MCF 10A (cell line): Measurements from ENCODE around the gene GPSM1. TPM values are rescaled to one million over a fixed set of nuclear protein-coding genes. Genes with fewer than 3 reads are reported as not detected.

Experiments
- BruUV-seq: library from RNA; stranded (reverse); fragments of 400-500 nt; replicated peaks from 2 replicates; lab custom pipeline; 2021; lab: Mats Ljungman, UMichigan
- CTCF ChIA-PET: fragments of 300-600 bp; sonication (Branson Sonifier 250); formaldehyde crosslinking; extraction: SDS; loops from one replicate; lab custom pipeline; 2021; ENCODE audit warnings: antibody characterized with exemption, inconsistent platforms; lab: Yijun Ruan, JAX
- POLR2A ChIA-PET: fragments of 300-600, 350-650 bp; sonication (Branson Sonifier 250); formaldehyde crosslinking; extraction: SDS; loops from one replicate; lab custom pipeline; 2020; ENCODE audit warnings: antibody characterized with exemption, inconsistent platforms; lab: Yijun Ruan, JAX
- DNase-seq: peaks from one replicate; pipeline ENCODE4 v3.0.0-alpha.2; 2018; ENCODE audit not compliant: unreplicated experiment
- H3K27ac Mint-ChIP-seq: one replicate; pipeline ENCODE4 v1.8.0; 2022; ENCODE audit warnings: mild to moderate bottlenecking, low read depth, mixed read lengths; ENCODE audit not compliant: unreplicated experiment
- H3K27me3 Mint-ChIP-seq: one replicate; pipeline ENCODE4 v1.8.0; 2022; ENCODE audit warnings: mixed read lengths; ENCODE audit not compliant: insufficient read depth, unreplicated experiment
- H3K36me3 Mint-ChIP-seq: one replicate; pipeline ENCODE4 v1.8.0; 2022; ENCODE audit warnings: mild to moderate bottlenecking, moderate library complexity, mixed read lengths; ENCODE audit not compliant: insufficient read depth, unreplicated experiment
- H3K4me1 Mint-ChIP-seq: one replicate; pipeline ENCODE4 v1.8.0; 2022; ENCODE audit warnings: mixed read lengths; ENCODE audit not compliant: insufficient read depth, unreplicated experiment
- H3K4me3 Mint-ChIP-seq: one replicate; pipeline ENCODE4 v1.8.0; 2022; ENCODE audit warnings: mild to moderate bottlenecking, moderate library complexity, mixed read lengths; ENCODE audit not compliant: unreplicated experiment
- H3K9me3 Mint-ChIP-seq: one replicate; pipeline ENCODE4 v1.8.0; 2022; ENCODE audit warnings: mixed read lengths; ENCODE audit not compliant: unreplicated experiment
- intact Hi-C: fragments of 100-400 bp; cut with micrococcal nuclease; formaldehyde crosslinking; loops from 2 replicates; pipeline ENCODE4 v1.14.1; 2022
- total RNA-seq: library from RNA; stranded (reverse); gene quantifications from 2 replicates; pipeline ENCODE4 v1.2.3, GENCODE V29; 2022
- TF ChIP-seq, protein P1 (sequence below): fragments of 200-600 bp; IDR thresholded peaks from one replicate; pipeline ENCODE4 v1.8.0; 2022; ENCODE audit warnings: antibody characterized with exemption, mild to moderate bottlenecking; ENCODE audit not compliant: unreplicated experiment

The GPSM1 gene
- total RNA-seq, 1 experiment from 2014 or later = 15.5 TPM

DNA sequence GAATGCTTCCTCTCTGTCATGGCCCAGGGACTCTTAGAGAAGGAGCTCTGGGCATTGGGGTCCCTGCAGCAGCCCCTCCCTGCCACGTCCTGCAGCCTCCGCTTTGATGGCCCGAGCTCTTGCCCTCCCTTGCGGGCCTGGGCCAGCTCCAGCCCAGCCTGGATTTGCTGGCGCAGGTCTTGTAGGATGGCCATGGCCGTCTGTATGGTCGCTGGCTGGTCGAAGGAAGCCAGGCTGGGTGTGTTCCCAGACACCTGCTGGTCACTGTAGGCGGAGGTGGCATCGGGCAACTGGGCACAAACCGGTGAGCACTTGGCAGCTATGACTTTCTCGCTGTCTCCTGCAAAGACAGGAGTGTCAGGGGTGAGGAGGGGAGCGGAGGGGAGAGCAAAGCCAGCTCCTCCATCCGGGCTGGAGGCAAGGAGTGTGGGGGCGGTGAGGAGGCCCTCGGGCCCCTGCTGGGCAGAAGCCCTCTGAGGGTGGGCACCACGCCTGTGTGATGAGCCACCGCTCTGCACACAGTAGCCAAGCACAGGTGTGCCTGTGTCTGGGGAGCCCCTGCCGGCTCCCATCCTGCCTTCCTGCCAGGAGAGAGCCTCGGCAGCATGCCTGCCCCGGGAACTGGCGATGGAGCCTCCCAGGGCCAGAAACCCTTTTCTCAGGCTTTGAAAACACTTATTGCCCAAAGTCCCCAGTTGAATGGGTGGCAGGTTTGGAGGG, 35.9 kb upstream of the GPSM1 start:
- H3K27ac Mint-ChIP-seq = no peak overlapping the region
- ChIA-PET CTCF (interaction anchor here (0.6 to 2.0 kb wide), 3 partner anchors 8 to 461 kb away, joined by 3 to 10 read pairs (median 5); no protein-coding TSS in a partner anchor), POLR2A (no interaction called here)
- no TSS peak for BruUV-seq
- peaks cover 17% of the 10 kb centered on the region for H3K27me3 Mint-ChIP-seq
- H3K4me3 Mint-ChIP-seq = no peak overlapping the region
- H3K4me1 Mint-ChIP-seq = no peaks in the 10 kb centered on the region
- intact Hi-C loops = no loop called here
- no peaks in the 10 kb centered on the region for H3K9me3 Mint-ChIP-seq
- H3K36me3 Mint-ChIP-seq = no peaks in the 10 kb centered on the region
- TF ChIP-seq, protein P1, sequence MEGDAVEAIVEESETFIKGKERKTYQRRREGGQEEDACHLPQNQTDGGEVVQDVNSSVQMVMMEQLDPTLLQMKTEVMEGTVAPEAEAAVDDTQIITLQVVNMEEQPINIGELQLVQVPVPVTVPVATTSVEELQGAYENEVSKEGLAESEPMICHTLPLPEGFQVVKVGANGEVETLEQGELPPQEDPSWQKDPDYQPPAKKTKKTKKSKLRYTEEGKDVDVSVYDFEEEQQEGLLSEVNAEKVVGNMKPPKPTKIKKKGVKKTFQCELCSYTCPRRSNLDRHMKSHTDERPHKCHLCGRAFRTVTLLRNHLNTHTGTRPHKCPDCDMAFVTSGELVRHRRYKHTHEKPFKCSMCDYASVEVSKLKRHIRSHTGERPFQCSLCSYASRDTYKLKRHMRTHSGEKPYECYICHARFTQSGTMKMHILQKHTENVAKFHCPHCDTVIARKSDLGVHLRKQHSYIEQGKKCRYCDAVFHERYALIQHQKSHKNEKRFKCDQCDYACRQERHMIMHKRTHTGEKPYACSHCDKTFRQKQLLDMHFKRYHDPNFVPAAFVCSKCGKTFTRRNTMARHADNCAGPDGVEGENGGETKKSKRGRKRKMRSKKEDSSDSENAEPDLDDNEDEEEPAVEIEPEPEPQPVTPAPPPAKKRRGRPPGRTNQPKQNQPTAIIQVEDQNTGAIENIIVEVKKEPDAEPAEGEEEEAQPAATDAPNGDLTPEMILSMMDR = no peak
- DNase-seq = no peak

DNA sequence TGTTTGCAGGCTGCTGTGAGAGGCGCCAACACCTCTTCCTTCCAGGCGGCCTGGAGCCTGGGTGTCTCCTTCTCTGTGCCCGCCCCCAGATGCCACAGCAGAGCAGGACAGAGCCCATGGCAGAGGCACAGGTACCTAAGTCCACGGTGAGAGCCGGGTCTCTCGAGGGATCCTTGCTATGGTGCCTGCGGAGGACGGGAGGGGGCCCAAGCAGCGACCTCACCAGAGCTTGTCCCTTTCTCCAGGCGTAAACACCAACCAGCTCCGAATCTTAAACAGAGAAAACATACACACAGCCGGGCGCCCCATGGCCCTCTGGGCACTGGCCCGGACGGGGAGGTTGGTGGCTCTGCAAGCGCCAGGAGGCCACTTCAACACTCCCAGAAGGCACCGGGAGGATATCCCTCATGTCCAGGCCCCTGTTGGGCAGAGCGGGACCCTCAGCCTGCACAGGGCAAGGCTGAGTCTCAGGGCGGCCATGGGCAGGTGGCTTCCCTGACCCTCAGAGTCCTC, 35.3 kb upstream of the GPSM1 start:
- peaks cover 11% of the 10 kb centered on the region for H3K27me3 Mint-ChIP-seq
- CTCF ChIA-PET = interaction anchor here (2.0 kb wide), 1 partner anchor 9 kb away, joined by 10 read pairs; no protein-coding TSS in a partner anchor
- H3K9me3 Mint-ChIP-seq = no peaks in the 10 kb centered on the region
- peaks cover 5% of the 10 kb centered on the region for H3K4me1 Mint-ChIP-seq
- POLR2A ChIA-PET = no interaction called here
- intact Hi-C loops = no loop called here
- no peak overlapping the region for H3K4me3 Mint-ChIP-seq
- TF ChIP-seq, protein P1 = no peak
- H3K36me3 Mint-ChIP-seq = no peaks in the 10 kb centered on the region
- H3K27ac Mint-ChIP-seq = no peak overlapping the region
- DNase-seq = no peak
- no TSS peak for BruUV-seq

DNA sequence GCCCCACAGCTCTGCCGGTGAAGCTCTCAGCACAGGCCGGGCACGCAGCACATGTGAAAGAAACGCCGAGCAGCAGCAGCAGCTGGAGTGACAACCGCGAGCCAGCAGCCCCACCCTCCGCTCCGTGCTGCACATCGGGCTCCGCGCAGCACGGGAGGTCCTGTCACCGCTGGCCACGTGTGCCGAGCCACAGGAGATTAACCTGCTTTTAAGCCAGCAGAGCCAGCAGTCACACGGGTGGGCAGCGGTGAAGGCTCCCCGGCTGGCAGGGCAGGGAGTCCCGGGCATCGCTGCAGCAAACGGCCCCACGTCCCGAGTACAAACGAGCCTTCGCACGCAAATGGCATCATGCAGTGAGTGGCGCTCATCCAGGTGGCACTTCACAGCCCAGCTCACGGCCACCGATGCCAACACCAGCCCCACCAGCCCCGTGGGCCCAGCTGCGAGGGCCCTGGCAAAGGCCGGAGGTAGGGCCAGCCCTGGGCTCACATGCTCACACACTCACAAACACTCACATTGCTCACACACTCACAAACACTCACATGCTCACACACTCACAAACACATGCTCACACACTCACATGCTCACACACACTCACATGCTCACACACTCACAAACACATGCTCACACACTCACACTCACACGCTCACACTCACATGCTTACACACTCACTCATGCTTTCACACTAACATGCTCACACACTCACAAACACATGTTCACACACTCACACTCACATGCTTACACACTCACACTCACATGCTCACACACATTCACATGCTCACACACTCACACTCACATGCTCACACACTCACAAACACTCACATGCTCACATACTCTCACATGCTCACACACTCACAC, 34.5 kb upstream of the GPSM1 start:
- Mint-ChIP-seq H3K4me3 (no peak overlapping the region), H3K36me3 (no peaks in the 10 kb centered on the region), H3K27me3 (peaks cover 4% of the 10 kb centered on the region), H3K9me3 (no peaks in the 10 kb centered on the region), H3K4me1 (peaks cover 5% of the 10 kb centered on the region), H3K27ac (no peak overlapping the region)
- POLR2A ChIA-PET = no interaction called here
- TF ChIP-seq, protein P1 = no peak
- no TSS peak for BruUV-seq
- CTCF ChIA-PET = interaction anchor here (2.0 kb wide), 1 partner anchor 9 kb away, joined by 10 read pairs; no protein-coding TSS in a partner anchor
- no peak for DNase-seq
- intact Hi-C loops = no loop called here
